ENCODE data around the gene OR6C2.
"Not testable (repeated sequence)": the region's sequence is repeated elsewhere in the genome, so short reads cannot be mapped to it uniquely, and the experiment has no call there.

The OR6C2 gene

GRCh38 chr12:55479136-55479535, 35.3 kb downstream of the OR6C2 start:
- DNase-seq: not testable (repeated sequence)

GRCh38 chr12:55484284-55484683, 40.4 kb downstream of the OR6C2 start:
- DNase-seq: not testable (repeated sequence)

GRCh38 chr12:55492078-55492477, 48.2 kb downstream of the OR6C2 start, which contains the start of gene OR6C68:
OR6C68 (plus strand) TSS chr12:55492378; CDS start chr12:55492378, 0 bp downstream.
- no peak for DNase-seq

- no peak for DNase-seq
Observed at GRCh38 chr12:55495490-55495889, 51.6 kb downstream of the OR6C2 start.

GRCh38 chr12:55499231-55499630, 55.4 kb downstream of the OR6C2 start:
- DNase-seq: no peak

GRCh38 chr12:55499810-55500252, 56.0 kb downstream of the OR6C2 start:
- no peak for DNase-seq

GRCh38 chr12:55501601-55502000, 57.7 kb downstream of the OR6C2 start:
- DNase-seq: no peak
